ENCODE results near the gene KCNT1.

KCNT1 gene

DNA sequence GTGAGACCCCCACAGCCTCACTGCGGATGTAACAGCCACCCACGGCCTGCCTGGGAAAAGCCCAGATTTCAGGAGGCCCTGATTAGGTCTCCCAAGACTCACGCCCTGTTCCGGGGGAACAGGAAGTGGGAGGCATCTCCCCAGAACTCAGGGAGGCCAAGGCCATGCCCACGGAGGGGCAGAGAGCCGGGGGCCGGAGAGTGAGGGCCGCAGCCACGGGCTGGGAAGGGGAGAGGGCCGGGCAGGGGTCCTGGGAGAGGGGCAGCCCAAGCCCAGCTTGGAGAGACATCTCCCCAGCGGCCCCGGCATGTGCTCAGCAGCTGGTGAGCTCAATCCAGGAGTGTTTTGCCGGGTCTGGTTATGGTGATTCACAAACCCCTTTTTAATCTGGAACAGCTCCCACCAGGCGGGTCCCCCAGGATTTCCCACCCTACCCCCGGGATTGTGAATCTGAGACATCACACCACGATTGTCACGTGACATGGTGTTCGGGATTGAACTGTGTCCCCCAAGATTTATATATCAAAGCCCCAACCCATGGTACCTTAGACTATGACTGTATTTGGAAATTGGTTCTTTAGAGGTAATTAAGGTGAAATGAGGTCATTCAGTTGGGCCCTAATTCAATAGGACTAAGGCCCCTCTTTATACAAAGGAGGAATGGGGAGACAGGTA, 26.6 kb downstream of the KCNT1 start:
- DNase-seq, result no peak

DNA sequence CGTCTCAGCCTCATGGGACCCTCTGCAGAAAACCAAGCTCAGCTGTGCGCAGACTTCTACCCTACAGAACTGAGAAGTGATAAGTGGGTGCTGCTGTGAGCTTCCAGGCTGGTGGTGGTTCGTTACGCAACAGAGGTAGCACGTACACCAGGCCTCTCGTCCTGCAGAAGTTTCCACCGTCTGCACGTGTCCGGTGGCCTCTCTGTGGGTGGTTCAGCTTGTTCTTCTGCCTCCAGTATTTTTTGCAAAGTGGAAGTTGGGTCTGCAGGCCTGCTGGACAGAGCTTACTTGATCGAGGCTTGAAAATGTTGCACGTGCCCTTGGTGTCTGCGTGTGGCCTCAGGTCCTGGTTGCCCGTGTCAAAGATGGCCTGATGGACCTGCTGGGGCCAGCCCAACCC, 27.5 kb downstream of the KCNT1 start:
- no peak for DNase-seq

- no peak for DNase-seq
These were observed 29.5 kb downstream of the KCNT1 start for GRCh38 chr9:135731454-135731853.

- DNase-seq, result peak; percentile 80
These were observed 30.7 kb downstream of the KCNT1 start for GRCh38 chr9:135732569-135733257.

DNA sequence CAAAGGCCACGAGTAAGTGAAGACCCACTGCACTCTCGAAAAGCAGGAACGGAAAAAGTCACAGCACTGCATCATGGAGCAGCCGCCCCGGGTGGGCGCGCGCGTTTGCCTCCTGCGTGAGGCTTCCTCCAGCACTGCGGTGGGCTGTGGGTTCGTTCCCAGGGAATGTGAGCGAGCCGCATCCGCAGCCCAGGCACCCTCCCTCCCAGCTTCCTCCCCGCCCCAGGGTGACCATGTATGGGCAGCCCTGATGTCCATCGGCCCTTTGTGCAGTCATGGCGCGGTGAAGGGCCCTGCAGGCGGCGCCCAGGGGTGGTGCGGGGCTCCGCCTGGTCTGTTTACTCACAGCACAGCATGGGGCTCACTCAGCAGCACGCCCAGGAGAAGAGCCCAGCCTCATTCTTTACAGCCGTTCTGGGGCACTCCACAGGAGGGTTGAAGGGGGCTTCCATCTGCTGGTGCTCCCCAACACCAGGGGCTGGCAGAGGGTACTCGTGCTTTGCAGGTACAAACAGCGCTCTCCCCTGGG, 32.7 kb downstream of the KCNT1 start:
- DNase-seq, result no peak

- no peak for DNase-seq
These were observed 34.4 kb downstream of the KCNT1 start for GRCh38 chr9:135736272-135736978.

GRCh38 chr9:135736979-135737839, 35.2 kb downstream of the KCNT1 start:
- no peak for DNase-seq

DNA sequence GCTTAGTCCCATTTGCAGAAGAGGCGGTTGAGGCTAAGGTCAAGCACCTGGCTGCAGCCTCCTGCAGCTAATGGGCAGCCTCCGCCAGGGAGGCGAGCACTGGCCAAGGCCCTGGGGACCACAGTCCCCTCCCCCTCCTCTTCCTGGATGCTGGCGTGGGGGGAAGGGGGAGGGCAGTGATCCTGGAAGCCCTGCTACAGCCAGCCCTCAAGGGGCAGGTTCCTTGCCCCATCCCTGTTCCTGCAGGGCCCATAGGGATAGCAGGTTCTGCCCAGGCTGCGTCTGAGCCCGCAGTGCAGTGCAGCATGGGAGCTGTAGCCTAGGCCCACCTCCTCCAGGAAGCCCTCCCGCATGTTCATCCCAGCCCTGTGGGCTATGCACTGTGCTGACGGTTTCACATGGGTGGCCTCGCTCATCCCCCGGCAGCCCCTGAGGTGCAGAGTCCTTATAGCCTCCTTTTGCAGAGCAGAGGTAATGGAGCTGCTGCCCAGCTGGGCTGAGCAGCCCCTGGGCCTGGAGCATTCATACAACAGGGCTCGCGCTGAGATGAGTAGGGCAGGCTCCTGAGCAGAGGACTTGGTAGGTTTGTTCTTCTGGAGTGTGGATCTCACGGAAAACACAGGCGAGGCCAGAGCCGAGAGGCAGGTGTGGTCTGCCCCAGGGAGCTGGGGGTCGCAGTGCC, 36.0 kb downstream of the KCNT1 start:
- no peak for DNase-seq

DNA sequence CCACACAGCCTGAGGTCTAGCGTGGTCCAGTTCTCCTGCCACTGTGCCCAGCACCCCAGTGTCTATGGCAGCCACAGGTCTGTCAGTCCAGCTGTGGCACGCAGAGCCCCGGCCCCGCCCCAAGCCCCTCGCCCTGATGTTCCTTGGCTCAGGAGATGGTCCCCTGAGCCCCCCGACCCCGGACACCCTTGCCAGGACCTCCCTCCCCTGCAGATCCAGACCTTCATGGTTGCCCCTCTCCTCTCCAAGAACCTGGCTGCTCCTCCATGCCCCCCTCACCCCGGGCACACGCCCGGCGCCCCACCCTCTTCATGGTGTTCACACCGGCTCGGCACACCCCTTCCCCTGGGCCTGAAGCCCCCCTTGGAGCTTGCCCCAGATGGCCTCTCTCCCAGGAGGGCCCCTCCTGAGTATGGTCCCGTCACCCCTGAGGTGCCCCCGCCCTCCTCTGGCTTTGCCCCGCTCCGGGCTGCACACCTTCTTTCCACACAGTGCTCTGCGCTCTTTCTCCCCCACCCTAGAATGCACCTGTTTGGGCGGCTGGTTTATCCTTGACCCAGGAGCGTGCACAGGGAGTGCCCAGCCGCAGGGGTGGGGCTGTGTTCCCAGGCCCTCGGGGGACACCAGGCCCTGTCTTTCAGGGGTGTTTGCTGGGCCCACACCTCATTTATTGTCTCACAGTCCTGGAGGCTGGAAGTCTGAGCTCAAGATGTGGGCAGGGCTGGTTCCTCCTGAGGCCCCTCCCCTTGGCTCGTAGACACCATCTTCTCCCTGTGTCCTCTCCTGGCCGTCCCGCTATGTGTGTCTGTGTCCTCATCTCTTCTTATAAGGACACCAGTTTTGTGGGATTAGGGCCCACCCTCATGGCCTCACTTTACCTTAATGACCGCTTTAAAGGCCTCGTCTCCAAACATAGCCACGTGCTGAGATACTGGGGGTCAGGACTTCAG, 37.6 kb downstream of the KCNT1 start:
- DNase-seq, result no peak

GRCh38 chr9:135741276-135742219, 39.6 kb downstream of the KCNT1 start:
- no peak for DNase-seq

- DNase-seq, result no peak
These were observed 41.0 kb downstream of the KCNT1 start for GRCh38 chr9:135743021-135743420.

GRCh38 chr9:135743546-135744332, 41.8 kb downstream of the KCNT1 start:
- DNase-seq, result no peak

DNA sequence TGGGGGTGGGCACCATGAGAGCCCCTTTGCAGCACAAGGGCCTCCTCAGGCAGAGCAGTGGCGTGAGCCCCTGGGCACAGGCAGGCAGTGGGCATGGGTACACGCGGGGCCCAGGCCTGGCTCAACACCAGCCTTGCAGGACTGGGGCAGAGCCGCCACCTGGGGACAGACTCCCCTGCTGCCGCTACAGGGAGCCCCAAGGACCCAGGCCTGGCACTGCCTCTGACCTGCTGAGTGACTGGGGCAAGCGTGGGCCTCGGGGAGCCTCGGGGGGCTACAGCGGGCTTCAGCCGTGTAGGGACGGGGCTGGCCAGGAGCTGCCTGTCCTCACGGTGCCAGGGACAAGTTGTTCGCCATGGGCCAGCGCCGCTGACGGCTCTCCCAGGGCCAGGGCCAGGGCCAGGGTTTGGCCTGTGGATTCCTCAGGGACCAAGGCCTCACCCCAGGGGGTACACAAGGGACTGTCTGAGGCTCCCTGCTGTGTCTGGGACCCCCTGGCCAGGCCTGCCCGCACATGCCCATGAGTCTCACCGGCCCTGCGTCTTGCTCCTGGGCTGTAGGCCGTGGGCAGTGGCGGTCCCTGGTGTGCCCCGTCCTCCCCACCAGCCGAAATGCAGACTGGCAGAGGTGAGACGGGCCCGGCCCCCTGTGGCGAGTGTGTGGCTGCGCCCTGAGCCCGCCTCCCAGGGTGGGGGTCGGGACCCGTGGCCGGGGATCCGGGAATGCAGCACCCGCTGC, 42.5 kb downstream of the KCNT1 start:
- no peak for DNase-seq

DNA sequence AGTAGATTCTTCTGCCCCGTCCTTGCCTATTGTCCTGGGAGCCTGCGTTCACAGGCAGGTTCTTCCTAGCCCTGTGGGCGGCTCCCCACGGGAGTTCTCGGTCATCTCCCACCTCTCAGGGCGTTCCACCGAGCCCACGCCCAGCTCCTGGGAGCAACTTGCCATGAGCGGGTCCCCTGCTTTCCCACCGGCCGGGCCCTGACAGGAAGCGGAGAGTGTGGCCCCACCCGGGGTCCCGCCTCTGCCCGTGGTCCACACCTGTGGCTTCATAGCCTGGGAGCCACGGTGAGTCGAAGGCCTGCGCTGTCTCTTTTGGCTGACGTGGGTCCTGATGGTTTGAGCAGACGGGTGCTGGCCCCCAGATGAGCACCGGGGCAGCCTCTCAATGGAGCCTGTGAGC, 43.2 kb downstream of the KCNT1 start:
- DNase-seq, result no peak

DNA sequence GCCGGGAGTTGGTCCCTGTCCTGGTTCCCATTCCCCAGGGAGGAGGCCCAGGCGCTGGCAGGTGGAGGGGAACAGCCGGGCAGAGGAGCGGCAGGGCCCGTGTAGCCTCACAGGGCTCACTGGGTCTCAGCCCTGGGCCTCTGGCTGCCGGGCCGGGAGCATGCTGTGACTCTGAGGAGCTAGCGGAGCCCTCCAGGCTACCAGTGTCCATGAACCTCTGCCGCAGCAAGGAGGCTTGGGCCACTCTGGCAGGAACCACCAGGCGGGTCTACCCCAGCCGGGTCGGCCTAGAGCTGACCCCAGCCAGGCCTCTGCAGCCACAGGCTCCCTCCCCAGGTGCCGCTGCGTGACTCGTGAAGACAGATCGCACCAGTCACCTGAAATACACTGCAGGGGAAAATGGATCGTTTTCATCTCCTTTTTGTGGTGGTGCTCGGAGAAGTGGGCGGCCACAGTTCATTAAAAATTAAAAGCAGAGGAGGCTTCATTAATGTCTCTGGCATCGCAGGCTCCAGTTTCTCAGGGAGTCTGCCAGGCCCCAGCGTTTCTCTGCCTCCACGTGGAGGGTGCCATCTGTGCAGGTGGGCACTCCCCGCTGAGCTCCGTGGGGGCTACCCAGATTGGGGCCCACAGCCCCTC, 43.8 kb downstream of the KCNT1 start:
- no peak for DNase-seq

GRCh38 chr9:135746565-135746964, 44.6 kb downstream of the KCNT1 start:
- DNase-seq, result no peak

- no peak for DNase-seq
These were observed 45.3 kb downstream of the KCNT1 start for GRCh38 chr9:135747311-135747710.

DNA sequence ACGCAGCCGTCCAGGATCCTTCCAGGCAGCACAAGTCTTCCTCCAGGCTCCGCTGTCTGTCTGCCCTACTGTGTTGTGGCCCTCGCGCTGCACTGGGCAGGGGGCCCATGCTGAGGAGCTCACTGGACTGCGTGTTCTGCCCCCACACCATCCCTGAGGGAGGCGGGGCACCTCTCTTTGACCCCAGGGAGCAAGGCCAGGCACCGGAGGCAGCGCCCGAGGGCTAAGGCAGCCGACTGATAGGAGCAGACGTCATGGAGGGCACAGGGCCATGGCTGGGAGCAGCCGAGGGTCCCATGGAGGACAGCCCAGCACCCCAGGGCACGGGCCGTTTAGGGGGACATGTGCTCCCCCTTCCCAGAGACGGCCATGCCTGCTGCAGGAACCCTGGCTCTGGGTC, 46.7 kb downstream of the KCNT1 start:
- no peak for DNase-seq

All from OCI-M1 (cell line).